Omental fat pad (tissue), 4 donors: ENCODE results near the gene KIF21B. TPM values are rescaled to one million over a fixed set of nuclear protein-coding genes. Genes with fewer than 3 reads are reported as not detected.

Experiments
- ATAC-seq: fragments of 150-250 bp; one replicate; pipeline ENCODE4 v1.9.1; 2016; ENCODE audit warnings: mild to moderate bottlenecking, moderate library complexity; ENCODE audit not compliant: low FRiP score
- DNase-seq: peaks from one replicate; pipeline ENCODE4 v3.0.0-alpha.2; 2019; ENCODE audit warnings: low spot score
- CTCF ChIP-seq, 3 donors: fragments of 450-650 bp; IDR thresholded peaks; one replicate each; pipeline ENCODE4 v1.5.1; 2016 to 2017; ENCODE audit warnings: antibody characterized with exemption in 3 of 3, mild to moderate bottlenecking in 3 of 3, moderate library complexity in 2 of 3
- total RNA-seq, 4 donors: library from RNA; depleted of rRNA; stranded (reverse); fragments of >200 nt; gene quantifications; one replicate each; pipeline ENCODE4 v1.1.0, GENCODE V29; 2016

The KIF21B gene
- total RNA-seq, 4 donors from 2014 or later, result 0.93 to 6.1 (median 3.7) TPM

- DNase-seq (no peak), ATAC-seq (no peak)
- TF ChIP-seq CTCF (IDR thresholded peaks at IDR 0.05), result no peak
Measured at GRCh38 chr1:200972985-200973742, 50.4 kb downstream of the KIF21B start.

GRCh38 chr1:200971955-200972711 is 51.4 kb downstream of the KIF21B start:
- DNase-seq (peak; percentile 52), ATAC-seq (no peak)
- peak in 1 of 3 donors; percentile 51 for TF ChIP-seq CTCF (IDR thresholded peaks at IDR 0.05)

- ATAC-seq, result no peak
- DNase-seq, result no peak
- TF ChIP-seq CTCF (IDR thresholded peaks at IDR 0.05), result no peak
Measured at GRCh38 chr1:200971428-200971903, 52.0 kb downstream of the KIF21B start.

- DNase-seq, result no peak
- no peak for ATAC-seq
- TF ChIP-seq CTCF (IDR thresholded peaks at IDR 0.05), result no peak
Measured at GRCh38 chr1:200970771-200971427, 52.6 kb downstream of the KIF21B start.

GRCh38 chr1:200969726-200970561 is 53.6 kb downstream of the KIF21B start:
- DNase-seq (no peak), ATAC-seq (no peak)
- no peak for TF ChIP-seq CTCF (IDR thresholded peaks at IDR 0.05)
